K562 (cell line): ENCODE measurements around the gene TMEM86A. TPM values are rescaled to one million over a fixed set of nuclear protein-coding genes. Genes with fewer than 3 reads are reported as not detected.
A peak's percentile ranks its signal among the peaks of the same experiment; 100 is the strongest.

Source experiments
- ATAC-seq: fragments of 200-7000 bp; cut with Tn5 transposase; 3 replicates; pipeline ENCODE4 v1.9.1; 2020; ENCODE audit warnings: moderate library complexity
- BruUV-seq: library from RNA; stranded (reverse); fragments of 400-500 nt; replicated peaks from 2 replicates; lab custom pipeline; 2021; lab: Mats Ljungman, UMichigan
- CTCF ChIA-PET: fragments of 300-600 bp; formaldehyde crosslinking; extraction: SDS; loops from one replicate; lab custom pipeline; 2021; ENCODE audit warnings: low intra/inter-chr PET ratio; lab: Yijun Ruan, JAX
- POLR2A ChIA-PET: fragments of 300-600, 350-650 bp; sonication (Branson Sonifier 250); formaldehyde crosslinking; extraction: SDS; loops from one replicate; lab custom pipeline; 2021; ENCODE audit warnings: antibody characterized with exemption, inconsistent platforms; lab: Yijun Ruan, JAX
- DNase-seq, 4 experiments: peaks; one replicate each; pipeline versions ENCODE4 v3.0.0 to v3.0.0-alpha.2; 2011 to 2018; ENCODE audit warnings: low spot score in 3 of 4, mixed read lengths in 3 of 4; ENCODE audit errors: extremely low read depth in 1 of 4
- FAIRE-seq: peaks from 2 replicates; lab custom pipeline; 2011; peaks lifted over from hg19 to GRCh38; lab: Jason Lieb, UNC
- H2AFZ ChIP-seq: 2 replicates; pipeline ENCODE4 v1.6.0; 2011; ENCODE audit warnings: low read depth, low read length, control low read depth, inconsistent platforms
- H3K27ac ChIP-seq: fragments of 200-600 bp; 3 replicates; pipeline ENCODE4 v1.8.0; 2011; ENCODE audit warnings: low read depth, mild to moderate bottlenecking, control low read depth, inconsistent platforms, low read length, moderate library complexity, mixed read lengths; ENCODE audit errors: extremely low read depth
- H3K27me3 ChIP-seq, 2 experiments: fragments of 300-600 bp in 1 of 2; 2 replicates in 1 of 2; 3 replicates in 1 of 2; pipeline versions ENCODE4 v1.6.0 to v1.8.0; 2011; ENCODE audit warnings: inconsistent platforms in 2 of 2, low read length in 2 of 2, mild to moderate bottlenecking in 1 of 2, mixed read lengths in 1 of 2, moderate library complexity in 1 of 2; ENCODE audit not compliant: control insufficient read depth in 2 of 2, insufficient read depth in 2 of 2
- H3K36me3 ChIP-seq: fragments of 300-600 bp; 3 replicates; pipeline ENCODE4 v1.8.0; 2011; ENCODE audit warnings: mild to moderate bottlenecking, low read length, inconsistent platforms; ENCODE audit not compliant: control insufficient read depth, insufficient read depth
- H3K4me1 ChIP-seq, 2 experiments: fragments of 200-600 bp in 1 of 2; replicated peaks in 1 of 2; 2 replicates in 1 of 2; 3 replicates in 1 of 2; pipeline versions ENCODE4 v1.5.1 to v1.8.0; 2011; ENCODE audit warnings: inconsistent platforms in 2 of 2, low read length in 2 of 2, mild to moderate bottlenecking in 1 of 2, mixed read lengths in 1 of 2, moderate library complexity in 1 of 2; ENCODE audit not compliant: control insufficient read depth in 2 of 2, insufficient read depth in 2 of 2
- H3K4me2 ChIP-seq: 2 replicates; pipeline ENCODE4 v1.6.1; 2011; ENCODE audit warnings: low read length, control low read depth, inconsistent platforms, mixed read lengths; ENCODE audit not compliant: insufficient read depth
- H3K4me3 ChIP-seq: fragments of 200-600 bp; sonication (generic), shearing (Covaris generic); 2 replicates; pipeline ENCODE4 v1.5.1; 2016; ENCODE audit warnings: control low read depth, inconsistent platforms
- H3K79me2 ChIP-seq: fragments of 200-600 bp; 3 replicates; pipeline ENCODE4 v1.8.0; 2011; ENCODE audit warnings: low read length, inconsistent platforms; ENCODE audit not compliant: control insufficient read depth, insufficient read depth
- H3K9ac ChIP-seq, 2 experiments: 2 replicates each; pipeline versions ENCODE4 v1.6.0 to v1.6.1; 2011; ENCODE audit warnings: low read depth in 2 of 2, low read length in 2 of 2, control low read depth in 1 of 2, inconsistent platforms in 1 of 2, mild to moderate bottlenecking in 1 of 2, mixed read lengths in 1 of 2; ENCODE audit not compliant: insufficient read depth in 1 of 2
- H3K9me1 ChIP-seq: one replicate; pipeline ENCODE4 v1.6.0; 2011; ENCODE audit warnings: inconsistent platforms, mild to moderate bottlenecking, low read length, moderate library complexity; ENCODE audit not compliant: control insufficient read depth, insufficient read depth
- H3K9me3 ChIP-seq: replicated peaks from 2 replicates; pipeline ENCODE4 v1.5.1; 2011; ENCODE audit warnings: low read depth, low read length, inconsistent platforms; ENCODE audit not compliant: control insufficient read depth, insufficient read depth
- H4K20me1 ChIP-seq: replicated peaks from 2 replicates; pipeline ENCODE4 v1.6.1; 2011; ENCODE audit warnings: low read length, inconsistent platforms, mixed read lengths; ENCODE audit not compliant: control insufficient read depth, insufficient read depth
- DEAF1 ChIP-seq: fragments of 450-650 bp; formaldehyde crosslinking; IDR thresholded peaks from 2 replicates; pipeline ENCODE4 v1.4.0; 2020; ENCODE audit warnings: mild to moderate bottlenecking, moderate library complexity
- ELK1 ChIP-seq: sonication (generic); formaldehyde crosslinking; IDR thresholded peaks from 2 replicates; pipeline ENCODE4 v1.8.1; 2022; ENCODE audit warnings: missing genetic modification reagents
- FOXJ3 ChIP-seq: sonication (generic); formaldehyde crosslinking; IDR thresholded peaks from 2 replicates; pipeline ENCODE4 v1.4.0; 2020; ENCODE audit warnings: mild to moderate bottlenecking, missing genetic modification reagents
- KLF13 ChIP-seq: fragments of 450-650 bp; IDR thresholded peaks from 2 replicates; pipeline ENCODE4 v1.6.1; 2016; ENCODE audit warnings: missing genetic modification characterization, low read depth, mild to moderate bottlenecking, missing compliant biosample characterization, moderate library complexity, borderline replicate concordance
- MAFG ChIP-seq: fragments of 450-650 bp; conservative IDR thresholded peaks from 2 replicates; pipeline ENCODE4 v1.6.1; 2016; ENCODE audit warnings: missing genetic modification characterization, missing compliant biosample characterization
- MAFK ChIP-seq: IDR thresholded peaks from 2 replicates; pipeline ENCODE4 v1.6.1; 2011; ENCODE audit warnings: low read length, improper control_type of control experiment
- TGIF2 ChIP-seq: sonication (generic); formaldehyde crosslinking; IDR thresholded peaks from 2 replicates; pipeline ENCODE4 v1.8.1; 2022; ENCODE audit warnings: mild to moderate bottlenecking, missing genetic modification reagents, moderate library complexity
- YY1 ChIP-seq, 3 experiments: IDR thresholded peaks; 2 replicates each; pipeline ENCODE4 v1.6.1; 2011; ENCODE audit warnings: low read length in 2 of 3, mild to moderate bottlenecking in 2 of 3, moderate library complexity in 2 of 3, borderline replicate concordance in 1 of 3, control low read depth in 1 of 3, low read depth in 1 of 3; ENCODE audit not compliant: insufficient read depth in 3 of 3, insufficient replicate concordance in 2 of 3, control insufficient read depth in 1 of 3, insufficient read length in 1 of 3; ENCODE audit errors: extremely low read depth in 1 of 3
- ZBTB11 ChIP-seq, 3 experiments: fragments of 200-800 bp in 1 of 3; fragments of 250-450 bp in 1 of 3; fragments of 450-650 bp in 1 of 3; sonication (Bioruptor Pico) in 1 of 3; sonication (Bioruptor generic) in 1 of 3; formaldehyde crosslinking in 1 of 3; IDR thresholded peaks; 2 replicates each; pipeline versions ENCODE4 v1.6.1 to v1.8.0; 2016 to 2022; ENCODE audit warnings: mild to moderate bottlenecking in 2 of 3, missing genetic modification characterization in 2 of 3, missing compliant biosample characterization in 1 of 3, moderate library complexity in 1 of 3
- ZKSCAN3 ChIP-seq: fragments of 250-450 bp; sonication (Bioruptor Pico); IDR thresholded peaks from 2 replicates; pipeline ENCODE4 v1.4.0; 2020
- WGBS: fragments of 100-300 bp; shearing (Covaris generic); methylation state at CpG from one replicate; pipeline ENCODE4 v1.1.6; 2016; ENCODE audit warnings: low coverage, mixed read lengths; ENCODE audit not compliant: insufficient coverage; ENCODE audit errors: missing lambda C conversion rate; 5-methylcytosine and 5-hydroxymethylcytosine counted together
- in situ Hi-C: fragments of 300-500 bp; cut with MboI; formaldehyde crosslinking; loops from 4 replicates; pipeline ENCODE4 v1.15.0; 2018; ENCODE audit warnings: inconsistent platforms, mixed read lengths
- intact Hi-C: fragments of 100-400 bp; cut with micrococcal nuclease; formaldehyde crosslinking; loops from 2 replicates; pipeline ENCODE4 v1.14.2; 2022
- polyA plus RNA-seq, 8 experiments: library from polyadenylated mRNA; depleted of rRNA in 4 of 8; stranded (reverse) in 5 of 8; unstranded in 3 of 8; fragments of >200 nt; fragmentation: Nextera tagmentation in 2 of 8; fragmentation: Illumina TruSeq in 1 of 8; extraction: Ambion mirVana in 2 of 8; extraction: Trizol in 1 of 8; gene quantifications; 2 replicates each; pipeline versions ENCODE4 v1.2.1 to v1.2.3, GENCODE V29; 2011 to 2014; ENCODE audit warnings: inconsistent platforms in 1 of 8, missing spikeins in 1 of 8
- total RNA-seq, 7 experiments: library from RNA; depleted of rRNA in 6 of 7; stranded (reverse); fragments of >200 nt in 6 of 7; fragmentation: Illumina TruSeq in 2 of 7; extraction: Trizol in 2 of 7; gene quantifications; 2 replicates each; pipeline versions ENCODE4 v1.2.1 to v1.2.3, GENCODE V29; 2011 to 2021; ENCODE audit warnings: low replicate concordance in 1 of 7

The TMEM86A gene
- total and polyA plus RNA-seq, 9 of the 15 experiments (the other 6 are each of a cell fraction or from before 2014, with no cell fraction given) = 0.22 to 1.3 (median 0.40) TPM; not detected in 2

GRCh38 chr11:18696638-18697225, 1.8 kb upstream of the TMEM86A start (continued):
- peak; percentile 23; the same call in 1 of the 2 replicates for TF ChIP-seq MAFG (tag)
- TF ChIP-seq FOXJ3 (CRISPR knock-in tag) = no peak
- TF ChIP-seq DEAF1 (CRISPR knock-in tag) = no peak
- TF ChIP-seq ELK1 (CRISPR knock-in tag) = no peak
- no peak for TF ChIP-seq ZKSCAN3 (CRISPR knock-in tag)

DNA sequence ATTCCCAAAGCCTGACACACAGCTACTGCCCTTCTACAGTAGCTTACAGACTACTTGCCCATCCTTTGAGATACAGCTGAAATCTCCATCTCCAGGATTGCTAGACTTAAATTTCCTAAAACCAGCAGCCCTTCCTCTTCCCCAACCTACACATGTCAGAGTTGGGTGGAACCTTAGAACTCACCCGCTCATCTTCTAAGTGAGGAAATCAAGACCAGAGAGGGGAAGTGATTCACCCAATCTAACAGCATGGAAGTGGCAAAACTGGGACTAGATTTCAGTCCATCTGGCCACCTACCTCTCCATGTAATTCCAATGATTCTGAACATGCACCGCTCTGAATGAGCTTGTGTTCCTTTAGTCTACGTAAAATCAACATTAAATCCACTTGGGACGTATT, 1.0 kb upstream of the TMEM86A start:
- no TSS peak for BruUV-seq
- ChIA-PET POLR2A (interaction anchor here (1.6 kb wide), 1 partner anchor 24 kb away, joined by 3 read pairs; no protein-coding TSS in a partner anchor), CTCF (no interaction called here)
- Histone ChIP-seq H3K36me3 (no peaks in the 10 kb centered on the region), H4K20me1 (no peaks in the 10 kb centered on the region; the same call in 1 of the 2 replicates), H2AFZ (peak overlapping the region; percentile 91; the same call in 1 of the 2 replicates), H3K27me3 (peaks cover 0 to 14% of the 10 kb centered on the region in 2 experiments; a peak in 2 of 5 replicates), H3K4me2 (no peak overlapping the region), H3K9me3 (no peaks in the 10 kb centered on the region), H3K79me2 (no peaks in the 10 kb centered on the region), H3K9me1 (no peaks in the 10 kb centered on the region), H3K4me3 (no peak overlapping the region), H3K9ac (no peak overlapping the region), H3K27ac (no peak overlapping the region), H3K4me1 (peaks cover 18 to 22% of the 10 kb centered on the region in 2 experiments)
- no peak for ATAC-seq
- no peak for DNase-seq
- intact Hi-C loops (no loop called here), in situ Hi-C loops (no loop called here)
- no peak for FAIRE-seq
- WGBS = 73% methylated on average over 4 of the region's 4 CpGs
- TF ChIP-seq KLF13 (no peak), YY1 (IDR thresholded peaks at IDR 0.05; ENCODE audit: borderline replicate concordance in 1 of 3, control insufficient read depth in 1 of 3, extremely low read depth in 1 of 3, insufficient read depth in 3 of 3, insufficient read length in 1 of 3, insufficient replicate concordance in 2 of 3, low read depth in 1 of 3, low read length in 2 of 3) (no peak), MAFK (no peak), ZBTB11 (CRISPR knock-in tag; IDR thresholded peaks at IDR 0.05) (no peak), TGIF2 (no peak)
